Endothelial cell of umbilical vein (primary cell): Measurements from ENCODE around the gene ARID5A. TPM values are rescaled to one million over a fixed set of nuclear protein-coding genes. Genes with fewer than 3 reads are reported as not detected.

Source experiments
- BruUV-seq: library from RNA; stranded (reverse); fragments of 400-500 nt; replicated peaks from 2 replicates; lab custom pipeline; 2021; lab: Mats Ljungman, UMichigan
- CTCF ChIA-PET: fragments of 300-600, 350-600 bp; sonication (Branson Sonifier 250); formaldehyde crosslinking; loops from one replicate; lab custom pipeline; 2021; ENCODE audit warnings: antibody characterized with exemption, inconsistent platforms; lab: Charles Lee
- POLR2A ChIA-PET: fragments of 300-600, 350-600 bp; sonication (Branson Sonifier 250); formaldehyde crosslinking; loops from one replicate; lab custom pipeline; 2021; ENCODE audit warnings: antibody characterized with exemption, inconsistent platforms; lab: Charles Lee
- DNase-seq: peaks from one replicate; pipeline ENCODE4 v3.0.0-alpha.2; 2011; ENCODE audit warnings: low read depth, low spot score
- FAIRE-seq: peaks from 2 replicates; lab custom pipeline; 2011; peaks lifted over from hg19 to GRCh38; lab: Jason Lieb, UNC
- H2AFZ ChIP-seq: 2 replicates; pipeline ENCODE4 v1.6.0; 2012; ENCODE audit warnings: low read depth, low read length, control low read depth, inconsistent platforms
- H3K27ac ChIP-seq: 2 replicates; pipeline ENCODE4 v1.5.1; 2011; ENCODE audit warnings: low read depth, mild to moderate bottlenecking, control low read depth, low read length, moderate library complexity; ENCODE audit not compliant: insufficient read depth
- H3K27me3 ChIP-seq, 2 experiments: 2 replicates each; pipeline versions ENCODE4 v1.6.0 to v1.6.1; 2011; ENCODE audit warnings: low read length in 2 of 2, mixed read lengths in 1 of 2; ENCODE audit not compliant: control insufficient read depth in 2 of 2, insufficient read depth in 2 of 2
- H3K36me3 ChIP-seq, 2 experiments: 2 replicates in 1 of 2; 3 replicates in 1 of 2; pipeline ENCODE4 v1.5.1; 2011; ENCODE audit warnings: low read length in 2 of 2, mild to moderate bottlenecking in 1 of 2, moderate library complexity in 1 of 2; ENCODE audit not compliant: control insufficient read depth in 2 of 2, insufficient read depth in 2 of 2; ENCODE audit errors: extremely low read depth in 1 of 2
- H3K4me1 ChIP-seq: 3 replicates; pipeline ENCODE4 v1.5.1; 2011; ENCODE audit warnings: mild to moderate bottlenecking, low read length; ENCODE audit not compliant: control insufficient read depth, insufficient read depth; ENCODE audit errors: extremely low read depth
- H3K4me2 ChIP-seq: 2 replicates; pipeline ENCODE4 v1.6.1; 2011; ENCODE audit warnings: low read length, control low read depth, mixed read lengths; ENCODE audit not compliant: insufficient read depth
- H3K4me3 ChIP-seq, 3 experiments: fragments of 200-600 bp in 1 of 3; sonication (generic), shearing (Covaris generic) in 1 of 3; replicated peaks in 1 of 3; 2 replicates each; pipeline ENCODE4 v1.5.1; 2011 to 2016; ENCODE audit warnings: control low read depth in 3 of 3, low read length in 3 of 3, mild to moderate bottlenecking in 2 of 3, inconsistent platforms in 1 of 3, low read depth in 1 of 3, moderate library complexity in 1 of 3; ENCODE audit not compliant: insufficient read depth in 1 of 3
- H3K79me2 ChIP-seq: 2 replicates; pipeline ENCODE4 v1.6.0; 2012; ENCODE audit warnings: low read length, inconsistent platforms; ENCODE audit not compliant: control insufficient read depth, insufficient read depth
- H3K9ac ChIP-seq: replicated peaks from 2 replicates; pipeline ENCODE3; 2011; ENCODE audit warnings: low read length, control low read depth; ENCODE audit not compliant: insufficient read depth; ENCODE audit errors: extremely low read depth
- H3K9me1 ChIP-seq: replicated peaks from 3 replicates; pipeline ENCODE4 v1.6.0; 2011; ENCODE audit warnings: mild to moderate bottlenecking, low read length; ENCODE audit not compliant: control insufficient read depth, insufficient read depth; ENCODE audit errors: extremely low read depth
- H3K9me3 ChIP-seq: replicated peaks from 2 replicates; pipeline ENCODE4 v1.5.1; 2012; ENCODE audit warnings: low read length, inconsistent platforms; ENCODE audit not compliant: control insufficient read depth, insufficient read depth
- H4K20me1 ChIP-seq: replicated peaks from 2 replicates; pipeline ENCODE3; 2011; ENCODE audit warnings: mild to moderate bottlenecking, low read length; ENCODE audit not compliant: control insufficient read depth, insufficient read depth; ENCODE audit errors: extremely low read depth
- CTCF ChIP-seq, 2 donors: IDR thresholded peaks; 1 replicate in 1 of 2; 2 replicates in 1 of 2; pipeline ENCODE4 v1.5.1; 2011; ENCODE audit warnings: low read length in 2 of 2, mild to moderate bottlenecking in 2 of 2, moderate library complexity in 2 of 2, control low read depth in 1 of 2, inconsistent platforms in 1 of 2, low read depth in 1 of 2; ENCODE audit not compliant: insufficient read depth in 1 of 2; ENCODE audit errors: extremely low read depth in 1 of 2
- EZH2 ChIP-seq: IDR thresholded peaks from 2 replicates; pipeline ENCODE4 v1.6.1; 2012; ENCODE audit warnings: borderline replicate concordance, low read depth, mild to moderate bottlenecking, moderate library complexity, low read length, inconsistent platforms; ENCODE audit not compliant: severe bottlenecking
- FOS ChIP-seq: IDR thresholded peaks from 2 replicates; pipeline ENCODE4 v1.6.1; 2011; ENCODE audit warnings: mild to moderate bottlenecking, low read length, moderate library complexity, borderline replicate concordance; ENCODE audit not compliant: insufficient read depth
- GATA2 ChIP-seq: IDR thresholded peaks from 2 replicates; pipeline ENCODE4 v1.7.0; 2011; ENCODE audit warnings: low read depth, mild to moderate bottlenecking, moderate library complexity, mixed read lengths, low read length; ENCODE audit not compliant: insufficient read length, insufficient read depth
- JUN ChIP-seq: IDR thresholded peaks from 2 replicates; pipeline ENCODE4 v1.6.1; 2011; ENCODE audit warnings: borderline replicate concordance, low read depth; ENCODE audit not compliant: insufficient read length, insufficient read depth
- MAX ChIP-seq: IDR thresholded peaks from 2 replicates; pipeline ENCODE4 v1.6.1; 2011; ENCODE audit not compliant: insufficient read depth, insufficient read length
- MYC ChIP-seq: IDR thresholded peaks from one replicate; pipeline ENCODE4 v1.6.1; 2011; ENCODE audit warnings: mild to moderate bottlenecking, low read depth, low read length
- POLR2A ChIP-seq: IDR thresholded peaks from 2 replicates; pipeline ENCODE4 v1.6.1; 2012; ENCODE audit warnings: low read depth, mild to moderate bottlenecking, control low read depth, low read length
- POLR2AphosphoS5 ChIP-seq: IDR thresholded peaks from 2 replicates; pipeline ENCODE4 v1.6.1; 2012; ENCODE audit warnings: low read depth, mild to moderate bottlenecking, control low read depth, low read length, moderate library complexity; ENCODE audit not compliant: insufficient read depth
- dilution Hi-C: fragments of 300-500 bp; cut with MboI; formaldehyde crosslinking; loops from one replicate; pipeline ENCODE4 v1.15.0; 2019; ENCODE audit warnings: low sequenced_read_pairs; ENCODE audit not compliant: extremely low pct_ligation_motif_present
- intact Hi-C: fragments of 100-400 bp; cut with micrococcal nuclease; formaldehyde crosslinking; loops from one replicate; pipeline ENCODE4 v1.10.0; 2022
- polyA plus RNA-seq, 4 experiments: library from polyadenylated mRNA; depleted of rRNA in 3 of 4; stranded (reverse) in 3 of 4; unstranded in 1 of 4; fragments of >200 nt; gene quantifications; 2 replicates each; pipeline versions ENCODE4 v1.2.1 to v1.2.3, GENCODE V29; 2011 to 2012; ENCODE audit warnings: missing spikeins in 1 of 4
- total RNA-seq: library from RNA; stranded (reverse); gene quantifications from 2 replicates; pipeline ENCODE4 v1.2.3, GENCODE V29; 2021

The ARID5A gene
- total and polyA plus RNA-seq, 2 donors (not counting 3 experiments of a cell fraction or from before 2014, with no cell fraction given), result 18.0 to 24.7 TPM

GRCh38 chr2:96550787-96551604 lies 14.4 kb downstream of the ARID5A start:
- BruUV-seq, result no TSS peak
- Histone ChIP-seq H3K79me2 (peaks cover 5% of the 10 kb centered on the region), H3K9me3 (no peaks in the 10 kb centered on the region), H3K27ac (no peak overlapping the region), H3K27me3 (no peaks in the 10 kb centered on the region), H3K9me1 (no peaks in the 10 kb centered on the region), H3K4me2 (no peak overlapping the region), H3K4me1 (no peaks in the 10 kb centered on the region), H2AFZ (no peak overlapping the region), H3K36me3 (peaks cover 4 to 41% of the 10 kb centered on the region in 2 experiments), H3K4me3 (no peak overlapping the region), H4K20me1 (no peaks in the 10 kb centered on the region), H3K9ac (no peak overlapping the region)
- ChIA-PET CTCF (interaction anchor here (4.5 to 11.6 kb wide), 3 partner anchors 12 to 40 kb away, joined by 59 to 130 read pairs (median 101); partner anchors contain the start of gene ARID5A), POLR2A (no interaction called here)
- dilution Hi-C loops, result no loop called here
- intact Hi-C loops, result no loop called here
- DNase-seq (no peak), FAIRE-seq (no peak)
- TF ChIP-seq CTCF (IDR thresholded peaks at IDR 0.05; ENCODE audit: extremely low read depth in 1 of 2, insufficient read depth in 1 of 2, low read depth in 1 of 2, low read length in 2 of 2) (no peak), MAX (no peak), GATA2 (no peak), EZH2 (no peak), MYC (no peak), POLR2A (no peak), POLR2AphosphoS5 (no peak), JUN (no peak), FOS (no peak)
